OCI-LY3 (cell line): ENCODE measurements around the gene ASTN2.

Experiments
- EZH2phosphoT487 ChIP-seq: fragments of 200-600 bp; shearing (Covaris generic); IDR thresholded peaks from 2 replicates; pipeline ENCODE4 v1.6.1; 2018; ENCODE audit warnings: antibody characterized with exemption, mixed run types, low read depth
- TF ChIP-seq, protein P1 (sequence below): fragments of 200-600, 300-600 bp; sonication (generic); IDR thresholded peaks from 2 replicates; pipeline ENCODE4 v1.5.1; 2014; ENCODE audit warnings: antibody characterized with exemption, low read length, low read depth

DNA sequence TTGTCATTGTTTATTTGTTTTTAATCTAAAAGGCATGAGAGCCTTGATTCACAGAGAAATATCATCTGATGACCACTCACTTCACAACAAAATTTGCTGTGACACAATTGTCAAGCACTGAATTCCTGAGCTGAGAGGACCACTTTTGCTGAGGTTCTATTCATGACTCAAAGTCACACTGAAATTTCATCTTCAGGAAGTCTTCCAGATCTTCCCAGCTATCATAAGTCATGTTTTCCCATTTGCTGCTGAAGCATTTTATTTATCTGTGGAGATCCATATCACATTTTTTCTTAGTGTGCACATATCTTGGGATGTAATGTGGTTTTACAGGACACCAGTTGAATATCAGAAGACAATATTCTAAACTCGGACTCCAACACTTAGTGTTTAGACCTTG, 982.8 kb downstream of the ASTN2 start:
- TF ChIP-seq, protein P1, sequence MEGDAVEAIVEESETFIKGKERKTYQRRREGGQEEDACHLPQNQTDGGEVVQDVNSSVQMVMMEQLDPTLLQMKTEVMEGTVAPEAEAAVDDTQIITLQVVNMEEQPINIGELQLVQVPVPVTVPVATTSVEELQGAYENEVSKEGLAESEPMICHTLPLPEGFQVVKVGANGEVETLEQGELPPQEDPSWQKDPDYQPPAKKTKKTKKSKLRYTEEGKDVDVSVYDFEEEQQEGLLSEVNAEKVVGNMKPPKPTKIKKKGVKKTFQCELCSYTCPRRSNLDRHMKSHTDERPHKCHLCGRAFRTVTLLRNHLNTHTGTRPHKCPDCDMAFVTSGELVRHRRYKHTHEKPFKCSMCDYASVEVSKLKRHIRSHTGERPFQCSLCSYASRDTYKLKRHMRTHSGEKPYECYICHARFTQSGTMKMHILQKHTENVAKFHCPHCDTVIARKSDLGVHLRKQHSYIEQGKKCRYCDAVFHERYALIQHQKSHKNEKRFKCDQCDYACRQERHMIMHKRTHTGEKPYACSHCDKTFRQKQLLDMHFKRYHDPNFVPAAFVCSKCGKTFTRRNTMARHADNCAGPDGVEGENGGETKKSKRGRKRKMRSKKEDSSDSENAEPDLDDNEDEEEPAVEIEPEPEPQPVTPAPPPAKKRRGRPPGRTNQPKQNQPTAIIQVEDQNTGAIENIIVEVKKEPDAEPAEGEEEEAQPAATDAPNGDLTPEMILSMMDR: no peak
- no peak for TF ChIP-seq EZH2phosphoT487
